ENCODE results near the gene ASPA. TPM values are rescaled to one million over a fixed set of nuclear protein-coding genes. Genes with fewer than 3 reads are reported as not detected.
"Not testable (repeated sequence)": the region's sequence is repeated elsewhere in the genome, so short reads cannot be mapped to it uniquely, and the experiment has no call there.

Gene ASPA
- total and polyA plus RNA-seq, 2 donors: 0.18 to 0.57 TPM

DNA sequence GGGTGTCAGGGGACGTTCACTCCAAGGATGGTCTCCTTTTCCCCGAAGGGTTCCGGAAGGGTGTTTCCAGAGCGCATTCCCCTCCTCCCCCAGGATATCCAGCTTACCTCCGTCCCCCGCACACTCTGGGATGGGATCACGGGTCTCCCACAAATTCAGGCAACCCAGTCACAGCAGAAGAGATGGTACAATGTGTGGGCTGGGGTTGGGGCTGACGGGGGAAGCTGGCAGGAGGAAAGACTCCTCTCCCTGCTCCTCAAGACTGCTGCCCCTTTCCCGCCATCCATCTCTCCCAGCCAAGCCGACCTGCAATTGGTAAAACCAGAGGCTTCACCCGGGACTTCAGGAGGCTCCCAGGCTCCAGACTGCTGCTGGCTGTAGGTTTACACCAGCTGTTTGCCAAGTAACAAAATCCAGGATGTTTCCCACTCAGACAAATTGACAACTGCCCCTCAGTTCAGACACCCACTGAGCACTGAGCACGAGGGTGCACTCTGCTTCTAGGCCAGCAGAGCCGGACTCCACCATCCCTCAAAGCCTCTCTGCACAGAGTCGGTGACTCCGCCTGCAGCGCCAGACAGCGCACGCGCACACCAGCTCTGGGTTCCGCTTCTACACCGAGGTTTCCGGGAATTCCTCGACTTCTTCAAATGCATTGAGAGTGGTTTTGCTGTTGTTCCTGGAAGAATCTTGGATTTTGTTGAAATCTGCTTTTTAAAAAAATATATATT is 37.7 kb downstream of the ASPA start:
- no peak for DNase-seq (ENCODE audit: low read depth in 6 of 9, low spot score in 9 of 9)
- 95% methylated on average over 23 of the region's 23 CpGs for WGBS

GRCh38 chr17:3514167-3514566 is 38.4 kb downstream of the ASPA start:
- not testable (repeated sequence) for H3K27ac ChIP-seq (ENCODE audit: low read depth in 1 of 2, low read length in 1 of 2); H3K4me3 ChIP-seq (ENCODE audit: low read length in 2 of 2); H3K36me3 ChIP-seq (ENCODE audit: control insufficient read depth in 2 of 2, insufficient read depth in 2 of 2, low read length in 1 of 2); H3K27me3 ChIP-seq (ENCODE audit: control insufficient read depth in 2 of 2, insufficient read depth in 1 of 2, low read length in 1 of 2); DNase-seq (ENCODE audit: low read depth in 6 of 9, low spot score in 9 of 9); H3K9me3 ChIP-seq (ENCODE audit: control insufficient read depth in 2 of 2, insufficient read depth in 1 of 2, low read length in 1 of 2); H3K4me1 ChIP-seq (ENCODE audit: control insufficient read depth in 2 of 2, insufficient read depth in 2 of 2, low read length in 2 of 2)
- WGBS: 93% methylated on average over 11 of the region's 11 CpGs

More for the DNA sequence above, 37.7 kb downstream of the ASPA start:
- H3K27me3 ChIP-seq (ENCODE audit: control insufficient read depth in 2 of 2, insufficient read depth in 1 of 2, low read length in 1 of 2): no peaks in the 10 kb centered on the region
- H3K36me3 ChIP-seq (ENCODE audit: control insufficient read depth in 2 of 2, insufficient read depth in 2 of 2, low read length in 1 of 2): no peaks in the 10 kb centered on the region
- no peak overlapping the region for H3K4me3 ChIP-seq (ENCODE audit: low read length in 2 of 2)
- no peaks in the 10 kb centered on the region for H3K4me1 ChIP-seq (ENCODE audit: control insufficient read depth in 2 of 2, insufficient read depth in 2 of 2, low read length in 2 of 2)
- no peaks in the 10 kb centered on the region for H3K9me3 ChIP-seq (ENCODE audit: control insufficient read depth in 2 of 2, insufficient read depth in 1 of 2, low read length in 1 of 2)
- H3K27ac ChIP-seq (ENCODE audit: low read depth in 1 of 2, low read length in 1 of 2): peak overlapping the region in 1 of 2 donors; percentile 27

- no peak for DNase-seq (ENCODE audit: low read depth in 6 of 9, low spot score in 9 of 9)
- WGBS: 86% methylated on average over 9 of the region's 9 CpGs
- Histone ChIP-seq H3K4me3 (ENCODE audit: low read length in 2 of 2) (no peak overlapping the region), H3K27me3 (ENCODE audit: control insufficient read depth in 2 of 2, insufficient read depth in 1 of 2, low read length in 1 of 2) (no peaks in the 10 kb centered on the region), H3K4me1 (ENCODE audit: control insufficient read depth in 2 of 2, insufficient read depth in 2 of 2, low read length in 2 of 2) (no peaks in the 10 kb centered on the region), H3K27ac (ENCODE audit: low read depth in 1 of 2, low read length in 1 of 2) (no peak overlapping the region), H3K36me3 (ENCODE audit: control insufficient read depth in 2 of 2, insufficient read depth in 2 of 2, low read length in 1 of 2) (no peaks in the 10 kb centered on the region), H3K9me3 (ENCODE audit: control insufficient read depth in 2 of 2, insufficient read depth in 1 of 2, low read length in 1 of 2) (no peaks in the 10 kb centered on the region)
These were observed 39.1 kb downstream of the ASPA start for GRCh38 chr17:3514873-3515272.

- H3K9me3 ChIP-seq (ENCODE audit: control insufficient read depth in 2 of 2, insufficient read depth in 1 of 2, low read length in 1 of 2); H3K27me3 ChIP-seq (ENCODE audit: control insufficient read depth in 2 of 2, insufficient read depth in 1 of 2, low read length in 1 of 2); H3K4me3 ChIP-seq (ENCODE audit: low read length in 2 of 2); H3K36me3 ChIP-seq (ENCODE audit: control insufficient read depth in 2 of 2, insufficient read depth in 2 of 2, low read length in 1 of 2); DNase-seq (ENCODE audit: low read depth in 6 of 9, low spot score in 9 of 9); H3K4me1 ChIP-seq (ENCODE audit: control insufficient read depth in 2 of 2, insufficient read depth in 2 of 2, low read length in 2 of 2); H3K27ac ChIP-seq (ENCODE audit: low read depth in 1 of 2, low read length in 1 of 2): not testable (repeated sequence)
- WGBS: 97% methylated on average over 4 of the region's 4 CpGs
These were observed 43.7 kb downstream of the ASPA start for GRCh38 chr17:3519472-3519871.

- peaks cover 0 to 3% of the 10 kb centered on the region in 2 donors for H3K27me3 ChIP-seq (ENCODE audit: control insufficient read depth in 2 of 2, insufficient read depth in 1 of 2, low read length in 1 of 2)
- no peaks in the 10 kb centered on the region for H3K4me1 ChIP-seq (ENCODE audit: control insufficient read depth in 2 of 2, insufficient read depth in 2 of 2, low read length in 2 of 2)
- H3K36me3 ChIP-seq (ENCODE audit: control insufficient read depth in 2 of 2, insufficient read depth in 2 of 2, low read length in 1 of 2): no peaks in the 10 kb centered on the region
- DNase-seq (ENCODE audit: low read depth in 6 of 9, low spot score in 9 of 9): no peak
- H3K9me3 ChIP-seq (ENCODE audit: control insufficient read depth in 2 of 2, insufficient read depth in 1 of 2, low read length in 1 of 2): no peaks in the 10 kb centered on the region
- H3K27ac ChIP-seq (ENCODE audit: low read depth in 1 of 2, low read length in 1 of 2): no peak overlapping the region
- H3K4me3 ChIP-seq (ENCODE audit: low read length in 2 of 2): no peak overlapping the region
- WGBS: 96% methylated on average over 13 of the region's 13 CpGs
These were observed 48.2 kb downstream of the ASPA start for GRCh38 chr17:3524024-3524423.

GRCh38 chr17:3526491-3526890 is 50.7 kb downstream of the ASPA start:
- H3K9me3 ChIP-seq (ENCODE audit: control insufficient read depth in 2 of 2, insufficient read depth in 1 of 2, low read length in 1 of 2): no peaks in the 10 kb centered on the region
- DNase-seq (ENCODE audit: low read depth in 6 of 9, low spot score in 9 of 9): no peak
- no peak overlapping the region for H3K4me3 ChIP-seq (ENCODE audit: low read length in 2 of 2)
- no peaks in the 10 kb centered on the region for H3K36me3 ChIP-seq (ENCODE audit: control insufficient read depth in 2 of 2, insufficient read depth in 2 of 2, low read length in 1 of 2)
- WGBS: 94% methylated on average over 12 of the region's 12 CpGs
- H3K4me1 ChIP-seq (ENCODE audit: control insufficient read depth in 2 of 2, insufficient read depth in 2 of 2, low read length in 2 of 2): no peaks in the 10 kb centered on the region
- no peak overlapping the region for H3K27ac ChIP-seq (ENCODE audit: low read depth in 1 of 2, low read length in 1 of 2)
- peaks cover 0 to 6% of the 10 kb centered on the region in 2 donors for H3K27me3 ChIP-seq (ENCODE audit: control insufficient read depth in 2 of 2, insufficient read depth in 1 of 2, low read length in 1 of 2)

GRCh38 chr17:3526971-3527370 is 51.2 kb downstream of the ASPA start:
- Histone ChIP-seq H3K27ac (ENCODE audit: low read depth in 1 of 2, low read length in 1 of 2) (no peak overlapping the region), H3K36me3 (ENCODE audit: control insufficient read depth in 2 of 2, insufficient read depth in 2 of 2, low read length in 1 of 2) (no peaks in the 10 kb centered on the region), H3K4me1 (ENCODE audit: control insufficient read depth in 2 of 2, insufficient read depth in 2 of 2, low read length in 2 of 2) (no peaks in the 10 kb centered on the region), H3K9me3 (ENCODE audit: control insufficient read depth in 2 of 2, insufficient read depth in 1 of 2, low read length in 1 of 2) (no peaks in the 10 kb centered on the region), H3K4me3 (ENCODE audit: low read length in 2 of 2) (no peak overlapping the region), H3K27me3 (ENCODE audit: control insufficient read depth in 2 of 2, insufficient read depth in 1 of 2, low read length in 1 of 2) (peaks cover 0 to 6% of the 10 kb centered on the region in 2 donors)
- DNase-seq (ENCODE audit: low read depth in 6 of 9, low spot score in 9 of 9): no peak
- 90% methylated on average over 10 of the region's 10 CpGs for WGBS

- H3K9me3 ChIP-seq (ENCODE audit: control insufficient read depth in 2 of 2, insufficient read depth in 1 of 2, low read length in 1 of 2): no peaks in the 10 kb centered on the region
- peaks cover 0 to 9% of the 10 kb centered on the region in 2 donors for H3K27me3 ChIP-seq (ENCODE audit: control insufficient read depth in 2 of 2, insufficient read depth in 1 of 2, low read length in 1 of 2)
- H3K36me3 ChIP-seq (ENCODE audit: control insufficient read depth in 2 of 2, insufficient read depth in 2 of 2, low read length in 1 of 2): no peaks in the 10 kb centered on the region
- H3K4me1 ChIP-seq (ENCODE audit: control insufficient read depth in 2 of 2, insufficient read depth in 2 of 2, low read length in 2 of 2): no peaks in the 10 kb centered on the region
- H3K27ac ChIP-seq (ENCODE audit: low read depth in 1 of 2, low read length in 1 of 2): no peak overlapping the region
- no peak overlapping the region for H3K4me3 ChIP-seq (ENCODE audit: low read length in 2 of 2)
- WGBS: 97% methylated on average over 5 of the region's 5 CpGs
- DNase-seq (ENCODE audit: low read depth in 6 of 9, low spot score in 9 of 9): no peak
These were observed 51.7 kb downstream of the ASPA start for GRCh38 chr17:3527468-3527867.

GRCh38 chr17:3527896-3528295 is 52.1 kb downstream of the ASPA start:
- H3K27ac ChIP-seq (ENCODE audit: low read depth in 1 of 2, low read length in 1 of 2): no peak overlapping the region
- no peak overlapping the region for H3K4me3 ChIP-seq (ENCODE audit: low read length in 2 of 2)
- no peaks in the 10 kb centered on the region for H3K9me3 ChIP-seq (ENCODE audit: control insufficient read depth in 2 of 2, insufficient read depth in 1 of 2, low read length in 1 of 2)
- no peak for DNase-seq (ENCODE audit: low read depth in 6 of 9, low spot score in 9 of 9)
- peaks cover 0 to 11% of the 10 kb centered on the region in 2 donors for H3K27me3 ChIP-seq (ENCODE audit: control insufficient read depth in 2 of 2, insufficient read depth in 1 of 2, low read length in 1 of 2)
- H3K4me1 ChIP-seq (ENCODE audit: control insufficient read depth in 2 of 2, insufficient read depth in 2 of 2, low read length in 2 of 2): no peaks in the 10 kb centered on the region
- no peaks in the 10 kb centered on the region for H3K36me3 ChIP-seq (ENCODE audit: control insufficient read depth in 2 of 2, insufficient read depth in 2 of 2, low read length in 1 of 2)
- 96% methylated on average over 8 of the region's 8 CpGs for WGBS
